Activated CD4-positive, alpha-beta T cell treated with anti-CD3 and anti-CD28 coated beads, Interleukin-2, amount 50 U/mL, for 16 hours (primary cell): ENCODE measurements around the gene AR.

ENCODE experiments used
- DNase-seq: peaks from one replicate; pipeline ENCODE4 v3.0.0-alpha.2; 2020

The AR gene

GRCh38 chrX:67732864-67733263 lies 189.0 kb downstream of the AR start:
- DNase-seq, result no peak

- no peak for DNase-seq
These were observed 190.4 kb downstream of the AR start for GRCh38 chrX:67734111-67734753.

- DNase-seq, result no peak
These were observed 205.7 kb downstream of the AR start for GRCh38 chrX:67749536-67749935.

- no peak for DNase-seq
These were observed 206.9 kb downstream of the AR start for GRCh38 chrX:67750694-67751093.

GRCh38 chrX:67759018-67759417 lies 215.2 kb downstream of the AR start:
- no peak for DNase-seq

- no peak for DNase-seq
These were observed 233.3 kb downstream of the AR start for GRCh38 chrX:67777148-67777547.

GRCh38 chrX:67779099-67779498 lies 235.3 kb downstream of the AR start:
- no peak for DNase-seq
